GM11168 (cell line): ENCODE results near the gene UGT1A1.

Source experiments
- in situ Hi-C: fragments of 300-500 bp; cut with MboI; formaldehyde crosslinking; loops from one replicate; pipeline ENCODE4 v1.12.0; 2022; ENCODE audit warnings: low sequenced_read_pairs; ENCODE audit not compliant: unreplicated experiment

Gene UGT1A1

DNA sequence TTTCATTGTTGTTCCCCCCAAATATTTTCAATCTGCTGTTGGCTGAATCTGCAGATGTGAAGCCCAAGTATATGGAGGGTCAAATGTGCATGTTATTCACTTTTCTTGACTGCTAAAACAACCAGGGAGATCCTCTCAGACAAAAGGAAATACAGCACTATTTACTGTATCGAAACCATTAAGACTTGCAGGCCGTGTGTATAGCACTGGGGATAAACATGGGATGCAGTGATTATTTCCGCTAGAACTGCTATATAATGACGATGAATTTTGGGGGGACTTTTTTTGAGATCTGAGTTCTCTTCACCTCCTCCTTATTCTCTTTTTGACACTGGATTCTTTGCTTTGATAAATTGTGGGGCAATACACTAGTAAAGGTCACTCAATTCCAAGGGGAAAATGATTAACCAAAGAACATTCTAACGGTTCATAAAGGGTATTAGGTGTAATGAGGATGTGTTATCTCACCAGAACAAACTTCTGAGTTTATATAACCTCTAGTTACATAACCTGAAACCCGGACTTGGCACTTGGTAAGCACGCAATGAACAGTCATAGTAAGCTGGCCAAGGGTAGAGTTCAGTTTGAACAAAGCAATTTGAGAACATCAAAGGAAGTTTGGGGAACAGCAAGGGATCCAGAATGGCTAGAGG lies 3.5 kb upstream of the UGT1A1 start:
- in situ Hi-C loops, result no loop called here

DNA sequence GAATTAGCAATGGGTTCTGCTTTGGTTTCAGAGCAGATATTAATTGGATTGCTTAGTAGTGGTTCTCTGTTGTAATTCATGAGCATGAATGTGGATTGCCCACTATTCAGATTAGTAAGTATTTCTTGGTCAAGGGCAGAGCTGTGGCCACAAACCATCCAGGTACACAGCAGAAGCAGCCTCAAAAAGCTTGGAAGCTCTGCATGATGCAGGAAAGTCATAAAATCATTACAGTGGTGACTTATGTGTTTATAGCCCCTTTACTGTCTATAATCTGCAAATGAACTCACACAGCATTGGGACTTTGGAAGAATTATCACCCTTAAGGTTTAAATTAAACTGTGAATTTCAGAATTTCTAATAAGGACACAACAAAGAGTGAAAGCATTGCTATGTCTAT lies 1.9 kb upstream of the UGT1A1 start:
- in situ Hi-C loops, result no loop called here

DNA sequence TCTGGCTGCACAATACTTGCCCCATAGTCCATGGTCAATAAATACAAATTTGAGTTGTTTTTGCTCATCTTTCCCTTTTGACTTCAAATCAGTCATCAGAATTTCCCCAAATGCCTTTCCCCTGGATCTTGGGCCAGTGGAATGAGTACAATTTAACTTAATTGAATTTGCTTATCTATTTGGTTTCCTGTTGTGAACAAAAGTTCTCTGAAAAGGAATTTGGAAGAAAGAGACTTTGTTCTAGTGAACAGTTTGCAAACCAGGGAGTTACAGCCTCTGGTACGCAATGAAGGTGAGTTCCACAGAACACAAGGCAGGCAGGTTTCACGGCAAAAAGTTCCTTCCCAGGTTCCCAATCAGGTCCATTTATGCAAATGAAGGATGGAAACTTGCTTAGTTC lies 1.2 kb upstream of the UGT1A1 start:
- in situ Hi-C loops, result no loop called here

DNA sequence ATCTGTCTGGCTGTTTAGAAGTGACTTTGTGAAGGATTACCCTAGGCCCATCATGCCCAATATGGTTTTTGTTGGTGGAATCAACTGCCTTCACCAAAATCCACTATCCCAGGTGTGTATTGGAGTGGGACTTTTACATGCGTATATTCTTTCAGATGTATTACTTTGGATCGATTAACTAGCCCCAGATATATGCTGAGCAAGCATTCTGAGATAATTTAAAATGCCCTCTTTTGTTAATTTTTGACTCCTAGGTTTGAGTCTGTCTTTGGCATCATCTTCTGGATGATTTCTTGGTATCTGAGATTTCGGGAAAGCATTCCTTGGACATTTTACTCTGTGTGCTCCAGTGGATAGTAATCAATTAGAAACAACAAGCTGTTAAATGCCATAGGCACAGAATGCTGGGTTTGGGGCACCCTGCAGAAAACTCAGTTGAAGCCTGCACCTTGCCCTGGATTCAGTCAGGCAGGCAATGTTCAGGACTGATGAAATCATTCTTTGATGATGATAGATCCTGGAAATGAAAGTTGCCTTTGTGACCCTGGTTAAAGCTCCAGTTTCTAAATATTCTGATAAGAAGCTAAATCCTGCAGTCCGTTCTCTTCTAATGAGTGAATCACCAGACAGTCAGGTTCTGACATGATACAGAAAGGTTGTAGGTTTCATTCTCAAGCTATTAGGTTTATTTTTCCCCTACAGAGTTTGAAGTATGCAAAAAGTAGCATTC lies 1.1 kb downstream of the UGT1A1 start:
- in situ Hi-C loops, result no loop called here

DNA sequence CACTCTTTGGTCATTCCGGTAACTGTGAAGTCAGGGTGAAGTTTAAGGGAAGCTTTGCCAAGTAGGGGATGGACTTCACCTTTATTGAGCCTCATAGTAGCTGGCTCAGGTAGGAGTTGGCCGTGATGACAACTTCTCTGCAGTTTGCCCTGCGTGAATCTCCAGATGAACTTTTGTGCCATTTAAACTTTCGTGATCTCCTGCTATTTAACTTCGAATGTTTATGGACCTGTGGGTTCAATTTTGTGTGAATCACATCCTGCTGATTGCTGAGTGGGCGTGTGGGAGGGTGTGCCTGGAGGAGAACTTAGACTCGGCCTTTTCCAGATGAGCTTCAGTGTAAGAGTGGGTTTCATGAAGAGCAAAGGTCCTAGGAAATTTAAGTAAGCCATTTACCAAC lies 4.2 kb downstream of the UGT1A1 start:
- in situ Hi-C loops, result no loop called here

DNA sequence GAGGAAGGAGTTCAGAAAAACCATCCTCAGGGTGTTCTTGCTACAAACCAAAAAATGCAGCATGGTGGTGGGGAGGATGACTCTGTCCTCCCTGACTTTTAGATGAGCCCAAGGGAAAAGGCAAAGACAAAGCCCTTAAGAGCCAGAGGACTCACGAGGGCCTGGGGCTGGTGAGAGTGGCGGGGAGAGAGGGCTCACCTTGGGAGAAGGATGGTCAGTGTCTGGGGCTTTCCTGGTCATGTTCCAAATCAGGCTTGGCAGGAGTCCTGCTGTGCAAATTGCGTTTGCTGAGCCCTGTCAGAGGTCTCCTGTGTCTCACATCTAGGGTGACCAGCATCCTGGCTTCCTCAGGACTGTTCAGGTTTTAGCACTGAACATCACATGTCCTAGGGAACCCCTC lies 4.7 kb downstream of the UGT1A1 start:
- in situ Hi-C loops, result no loop called here

DNA sequence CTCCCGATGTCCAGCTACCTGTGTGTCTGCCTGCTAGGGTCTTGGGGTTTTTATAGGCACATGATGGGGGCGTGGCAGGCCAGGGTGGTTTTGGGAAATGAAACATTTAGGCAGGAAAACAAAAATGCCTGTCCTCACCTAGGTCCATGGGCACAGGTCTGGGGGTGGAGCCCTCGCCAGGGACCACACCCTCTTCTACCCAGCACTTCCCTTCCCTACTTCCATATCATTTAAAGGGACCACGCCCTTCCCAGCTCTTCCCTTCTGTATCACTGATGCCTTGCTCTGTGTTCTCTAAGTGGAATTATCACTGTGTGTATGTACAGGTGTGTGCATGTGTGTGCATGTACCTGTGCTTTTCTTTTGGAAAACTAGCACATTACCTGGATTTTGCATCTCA lies 6.3 kb downstream of the UGT1A1 start:
- in situ Hi-C loops, result no loop called here

DNA sequence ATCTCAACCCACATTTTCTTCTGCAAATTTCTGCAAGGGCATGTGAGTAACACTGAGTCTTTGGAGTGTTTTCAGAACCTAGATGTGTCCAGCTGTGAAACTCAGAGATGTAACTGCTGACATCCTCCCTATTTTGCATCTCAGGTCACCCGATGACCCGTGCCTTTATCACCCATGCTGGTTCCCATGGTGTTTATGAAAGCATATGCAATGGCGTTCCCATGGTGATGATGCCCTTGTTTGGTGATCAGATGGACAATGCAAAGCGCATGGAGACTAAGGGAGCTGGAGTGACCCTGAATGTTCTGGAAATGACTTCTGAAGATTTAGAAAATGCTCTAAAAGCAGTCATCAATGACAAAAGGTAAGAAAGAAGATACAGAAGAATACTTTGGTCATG lies 8.0 kb downstream of the UGT1A1 start:
- in situ Hi-C loops, result no loop called here

DNA sequence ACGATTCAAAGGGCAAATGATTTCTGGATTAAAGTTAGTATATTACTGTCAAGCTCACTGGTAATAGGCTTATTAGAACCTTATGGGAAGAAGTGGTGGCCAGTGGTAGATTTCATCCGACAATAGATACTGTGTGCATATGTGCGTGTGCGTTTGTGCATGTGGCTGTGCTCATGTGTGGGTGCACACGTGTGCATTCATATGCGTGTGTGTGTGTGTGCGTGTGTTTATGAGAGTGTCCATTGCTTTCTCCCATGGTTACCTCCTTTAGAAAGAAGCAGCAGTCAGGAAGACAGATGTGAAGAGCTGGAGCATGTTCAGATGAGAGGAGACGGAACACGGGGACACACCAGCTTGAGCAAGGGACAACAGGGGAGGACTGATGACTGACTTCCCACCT lies 9.2 kb downstream of the UGT1A1 start:
- in situ Hi-C loops, result no loop called here

DNA sequence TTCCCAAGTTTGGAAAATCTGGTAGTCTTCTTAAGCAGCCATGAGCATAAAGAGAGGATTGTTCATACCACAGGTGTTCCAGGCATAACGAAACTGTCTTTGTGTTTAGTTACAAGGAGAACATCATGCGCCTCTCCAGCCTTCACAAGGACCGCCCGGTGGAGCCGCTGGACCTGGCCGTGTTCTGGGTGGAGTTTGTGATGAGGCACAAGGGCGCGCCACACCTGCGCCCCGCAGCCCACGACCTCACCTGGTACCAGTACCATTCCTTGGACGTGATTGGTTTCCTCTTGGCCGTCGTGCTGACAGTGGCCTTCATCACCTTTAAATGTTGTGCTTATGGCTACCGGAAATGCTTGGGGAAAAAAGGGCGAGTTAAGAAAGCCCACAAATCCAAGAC lies 12.1 kb downstream of the UGT1A1 start:
- in situ Hi-C loops, result no loop called here

DNA sequence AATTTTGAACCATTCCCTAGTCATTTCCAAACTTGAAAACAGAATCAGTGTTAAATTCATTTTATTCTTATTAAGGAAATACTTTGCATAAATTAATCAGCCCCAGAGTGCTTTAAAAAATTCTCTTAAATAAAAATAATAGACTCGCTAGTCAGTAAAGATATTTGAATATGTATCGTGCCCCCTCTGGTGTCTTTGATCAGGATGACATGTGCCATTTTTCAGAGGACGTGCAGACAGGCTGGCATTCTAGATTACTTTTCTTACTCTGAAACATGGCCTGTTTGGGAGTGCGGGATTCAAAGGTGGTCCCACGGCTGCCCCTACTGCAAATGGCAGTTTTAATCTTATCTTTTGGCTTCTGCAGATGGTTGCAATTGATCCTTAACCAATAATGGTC lies 12.5 kb downstream of the UGT1A1 start:
- in situ Hi-C loops, result no loop called here

DNA sequence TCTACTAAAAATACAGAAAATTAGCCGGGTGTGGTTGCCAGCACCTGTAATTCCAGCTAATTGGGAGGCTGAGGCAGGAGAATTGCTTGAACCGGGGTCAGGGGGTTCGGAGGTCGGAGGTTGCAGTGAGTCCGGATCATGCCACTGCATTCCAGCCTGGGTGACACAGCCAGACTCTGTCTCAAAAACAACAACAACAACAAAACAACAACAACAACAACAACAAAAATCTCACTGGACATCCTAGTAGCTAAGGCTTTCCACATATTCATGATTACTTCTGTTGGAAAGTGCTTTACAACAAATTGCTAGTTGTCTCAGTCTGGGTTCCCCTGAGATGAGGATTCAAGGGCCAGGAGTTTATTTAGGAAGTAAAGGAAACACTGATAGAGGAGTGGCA lies 13.8 kb downstream of the UGT1A1 start:
- in situ Hi-C loops, result no loop called here

DNA sequence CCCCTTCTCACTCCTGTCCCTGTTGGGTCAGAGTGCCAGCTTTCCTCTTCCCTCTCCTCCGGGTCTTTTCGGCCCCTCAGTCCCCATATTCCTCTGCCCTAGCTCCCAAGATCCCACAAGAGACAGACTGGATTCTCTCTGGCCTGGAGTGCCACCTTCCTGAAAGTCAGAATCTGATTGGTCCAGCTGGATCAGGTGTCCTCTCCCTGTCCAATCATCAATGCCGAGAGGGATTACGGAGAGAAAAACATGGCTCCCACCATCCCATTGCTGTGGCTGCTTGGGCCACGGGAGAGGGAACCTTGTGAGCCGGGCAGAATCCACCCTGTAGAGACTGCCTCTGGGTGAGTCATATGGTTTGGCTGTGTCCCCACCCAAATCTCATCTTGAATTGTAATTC lies 15.3 kb downstream of the UGT1A1 start:
- in situ Hi-C loops, result no loop called here

DNA sequence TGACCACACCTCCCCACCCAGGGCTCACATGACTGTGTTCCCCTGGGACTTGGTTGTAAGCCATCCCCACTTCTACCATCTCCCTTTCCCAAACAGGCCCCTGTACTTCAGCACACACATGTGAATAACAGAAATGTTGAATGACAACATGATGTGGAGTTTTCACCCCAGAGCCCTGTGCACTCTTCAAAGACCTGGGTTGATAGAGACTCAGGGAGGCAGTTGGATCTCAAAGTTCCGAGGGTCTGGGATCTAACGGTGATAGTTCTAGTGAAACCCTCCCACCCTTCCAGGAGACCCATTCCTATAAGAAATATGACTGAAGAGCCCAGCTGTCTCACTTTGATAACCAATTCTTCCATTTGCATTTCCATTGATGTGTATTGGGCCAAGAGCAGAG lies 18.0 kb downstream of the UGT1A1 start, which contains the start of gene MROH2A:
TSS of gene MROH2A (plus strand) at position 301 of the 400 bp plus-strand sequence. CDS start 1,029 bp downstream, outside the sequence.
- in situ Hi-C loops, result no loop called here

DNA sequence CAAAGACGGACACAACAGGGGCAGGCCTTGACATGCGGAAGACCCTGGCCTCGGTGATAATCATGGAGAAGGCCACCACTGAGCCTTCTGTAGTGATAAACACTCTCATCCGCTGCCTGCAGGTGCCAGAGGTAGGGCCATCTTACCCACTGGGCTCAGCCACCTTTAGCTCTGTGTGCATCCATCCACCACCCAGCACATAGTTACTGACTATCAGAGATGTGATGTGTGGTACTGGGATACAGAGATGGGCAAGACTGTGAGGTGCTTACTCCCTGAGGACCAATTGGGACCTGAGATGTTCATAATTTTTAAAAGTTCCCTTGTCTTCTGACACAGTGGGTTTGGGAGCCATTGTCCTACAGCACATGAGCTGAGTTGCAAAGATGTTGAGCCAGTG lies 19.7 kb downstream of the UGT1A1 start:
- in situ Hi-C loops, result no loop called here

DNA sequence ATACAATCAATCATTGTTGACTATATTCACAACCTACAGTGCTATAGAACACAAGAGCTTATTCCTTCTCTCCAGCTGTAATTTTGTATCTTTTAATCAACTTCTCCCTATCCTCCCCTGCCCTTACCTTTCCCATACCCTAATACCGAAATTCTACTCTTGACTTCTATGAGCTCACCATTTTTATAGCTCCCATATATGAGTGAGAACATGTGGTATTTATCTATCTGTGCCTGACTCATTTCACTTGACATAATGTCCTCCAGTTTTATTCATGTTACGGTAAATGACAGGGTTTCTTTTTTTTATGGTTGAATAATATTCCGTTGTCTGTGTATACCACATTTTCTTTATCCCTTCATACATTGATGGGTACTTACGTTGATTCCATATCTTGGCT lies 20.7 kb downstream of the UGT1A1 start:
- in situ Hi-C loops, result no loop called here

DNA sequence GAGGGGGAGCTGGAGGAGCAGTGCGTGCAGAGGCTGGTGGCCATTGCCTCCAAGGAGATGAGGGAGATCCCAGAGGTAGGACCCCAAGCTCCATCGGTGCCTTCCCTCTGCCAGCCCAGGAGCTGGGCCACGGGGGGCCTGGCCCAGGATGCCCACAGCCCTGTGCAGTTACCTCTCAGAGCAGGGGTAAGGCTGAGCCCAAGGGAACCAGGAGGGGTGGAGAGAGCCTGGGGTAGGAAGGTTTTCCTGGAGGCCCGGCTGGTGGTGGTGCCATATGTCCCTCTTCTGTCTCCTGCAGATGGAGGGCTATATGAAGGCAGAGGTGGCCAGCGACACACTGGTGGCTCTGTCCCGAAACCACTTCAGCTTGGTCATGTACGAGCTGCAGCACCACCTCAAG lies 29.5 kb downstream of the UGT1A1 start:
- in situ Hi-C loops, result no loop called here

DNA sequence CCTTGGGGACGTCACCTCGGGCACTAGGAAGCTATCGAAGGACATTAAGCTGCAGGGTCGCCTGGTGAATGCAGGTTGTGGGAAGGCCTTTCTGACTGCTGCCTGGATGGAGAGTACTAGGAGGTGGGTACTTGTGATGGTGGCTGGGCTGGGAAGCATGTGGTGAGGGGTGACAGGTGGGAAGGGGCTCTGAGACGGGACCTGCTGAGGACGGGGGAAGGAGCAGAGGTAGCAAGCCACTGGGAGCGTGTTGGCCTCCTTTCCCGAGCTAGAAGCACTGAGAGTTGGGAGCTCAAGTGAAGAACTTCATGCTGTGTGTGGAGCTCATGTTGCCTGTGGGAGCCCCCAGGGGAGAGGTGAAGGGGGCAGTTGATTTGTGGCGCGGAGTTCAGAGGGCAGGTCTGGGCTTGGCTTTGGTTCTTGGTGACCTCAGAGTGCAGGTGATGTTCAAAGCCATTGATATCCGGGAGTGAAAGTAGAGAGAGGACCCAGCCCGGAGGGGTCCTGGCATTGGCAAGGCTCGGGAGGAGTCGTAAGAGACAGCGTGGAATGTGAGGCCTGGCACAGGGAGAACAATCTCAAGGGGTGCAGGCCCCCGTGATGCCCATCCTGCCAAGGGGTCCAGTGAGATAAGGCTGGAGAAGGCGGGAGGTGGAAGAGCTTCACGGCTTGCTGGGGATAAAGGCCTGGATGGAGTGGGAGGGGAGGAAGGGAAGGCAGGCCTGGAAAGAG lies 31.2 kb downstream of the UGT1A1 start:
- in situ Hi-C loops, result no loop called here

DNA sequence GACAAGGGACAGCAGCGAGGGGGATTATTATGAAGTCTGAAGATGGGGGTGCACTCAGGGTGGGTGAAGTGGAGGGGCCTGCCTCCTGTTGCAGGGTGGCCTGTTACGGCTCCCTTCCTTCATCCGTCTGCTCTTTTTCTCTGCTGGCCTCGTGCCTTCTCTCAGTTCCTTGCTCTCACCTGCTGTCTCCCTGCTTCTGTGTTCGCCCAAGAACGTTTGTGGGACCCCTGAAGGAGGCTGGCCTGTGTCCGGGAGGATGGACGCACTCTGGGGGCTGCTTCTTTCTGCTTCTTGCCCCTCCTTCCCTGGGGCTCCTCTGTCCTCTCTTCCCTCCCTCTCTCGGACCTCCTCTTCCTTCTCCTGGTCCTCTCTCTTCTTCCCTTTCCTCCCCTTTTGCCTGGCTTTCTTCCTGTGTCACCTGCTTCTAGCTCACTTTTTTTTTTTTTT lies 31.8 kb downstream of the UGT1A1 start:
- in situ Hi-C loops, result no loop called here

DNA sequence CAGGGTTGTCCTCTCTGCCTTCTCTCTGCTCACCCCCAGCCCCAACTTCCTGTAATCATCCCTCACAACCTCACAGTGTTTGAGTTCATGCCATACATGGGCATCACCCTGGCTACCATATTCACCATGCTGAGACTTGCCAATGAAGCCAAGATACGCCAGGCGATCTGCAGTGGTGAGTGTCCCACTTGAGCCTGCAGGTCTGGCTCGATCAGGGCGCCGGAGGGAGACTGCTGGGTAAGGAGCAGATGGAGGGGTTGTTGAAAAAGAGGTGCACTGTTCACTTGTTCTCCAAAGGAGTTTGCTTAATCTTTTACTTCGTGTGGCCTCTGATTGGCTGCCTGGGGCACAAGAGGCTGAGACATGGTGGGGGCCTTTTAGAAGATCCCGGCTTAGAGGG lies 32.6 kb downstream of the UGT1A1 start:
- in situ Hi-C loops, result no loop called here

DNA sequence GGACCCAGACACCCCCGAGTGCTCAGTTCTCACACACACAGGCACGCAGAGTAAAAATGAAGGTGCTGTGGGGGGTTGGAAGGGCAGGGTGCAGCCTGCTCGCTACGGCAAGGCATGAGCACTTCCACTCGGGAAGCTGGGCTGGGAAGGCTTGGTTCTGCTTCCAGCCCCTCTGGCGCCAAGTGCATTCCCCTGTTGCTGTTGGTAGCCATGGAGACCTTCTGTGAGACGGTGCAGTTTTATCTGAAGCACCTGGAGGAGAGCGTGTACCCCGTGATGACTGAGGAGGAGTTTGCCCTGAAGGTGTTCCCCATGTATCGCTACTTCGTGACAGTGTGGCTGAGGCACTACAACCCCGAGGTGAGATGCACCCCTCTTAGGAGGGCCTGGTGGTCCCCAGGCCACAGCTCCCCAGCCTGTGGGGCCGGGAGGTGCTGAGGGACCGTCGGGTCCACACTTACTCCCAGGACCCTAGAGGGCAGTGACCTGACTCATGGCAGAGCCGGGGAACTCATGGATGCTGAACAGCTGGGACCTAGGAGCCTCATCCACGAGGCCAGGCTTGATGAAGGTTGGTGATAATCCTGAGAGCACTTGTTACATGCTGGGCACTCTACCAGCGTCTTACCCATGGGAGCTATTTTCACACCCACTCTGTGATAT lies 33.5 kb downstream of the UGT1A1 start:
- in situ Hi-C loops, result no loop called here
